ENCODE results near the gene TCFL5.

GRCh38 chr20:62796699-62797491 lies 64.7 kb downstream of the TCFL5 start:
- TF ChIP-seq EZH2 (IDR thresholded peaks at IDR 0.05; ENCODE audit: low read depth) (no peak), CTCF (conservative IDR thresholded peaks at IDR 0.05) (no peak)
